HFF-Myc (cell line): Measurements from ENCODE around the gene OGDH.
A peak's percentile ranks its signal among the peaks of the same experiment; 100 is the strongest.

Experiments
- DNase-seq: peaks from one replicate; pipeline ENCODE4 v3.0.0-alpha.2; 2011; ENCODE audit warnings: low read depth; ENCODE audit errors: extremely low read depth
- H3K4me3 ChIP-seq: replicated peaks from 2 replicates; pipeline ENCODE4 v1.5.1; 2011; ENCODE audit warnings: low read depth, mild to moderate bottlenecking, control low read depth, low read length
- CTCF ChIP-seq: IDR thresholded peaks from 2 replicates; pipeline ENCODE4 v1.5.1; 2012; ENCODE audit warnings: mild to moderate bottlenecking, low read depth, low read length, control low read depth; ENCODE audit errors: missing control alignments

Gene OGDH

GRCh38 chr7:44580945-44581878 is 25.2 kb upstream of the OGDH start:
- no peak for DNase-seq
- peak overlapping the region; percentile 88 for H3K4me3 ChIP-seq
- TF ChIP-seq CTCF: no peak

- peak; percentile 94 for DNase-seq
- H3K4me3 ChIP-seq: peak within 1 kb of the TSS; percentile 88
- no peak for TF ChIP-seq CTCF
Measured at GRCh38 chr7:44581879-44582603, 24.4 kb upstream of the OGDH start, which contains the start of gene TMED4. Gene TMED4, minus strand, starts transcription at chr7:44582231. Its CDS starts 25 bp downstream, at chr7:44582206.

- no peak for DNase-seq
- TF ChIP-seq CTCF: no peak
- H3K4me3 ChIP-seq: peak overlapping the region; percentile 88
Measured at GRCh38 chr7:44583146-44583865, 23.1 kb upstream of the OGDH start.

- TF ChIP-seq CTCF: peak; percentile 49
- DNase-seq: peak; percentile 56
Measured at GRCh38 chr7:44587843-44588711, 18.4 kb upstream of the OGDH start.

GRCh38 chr7:44590910-44591309 is 15.5 kb upstream of the OGDH start:
- DNase-seq: no peak
- H3K4me3 ChIP-seq: no peak overlapping the region
- TF ChIP-seq CTCF: no peak

More at GRCh38 chr7:44587843-44588711, 18.4 kb upstream of the OGDH start:
- H3K4me3 ChIP-seq: no peak overlapping the region
